ENCODE data around the gene ITGA1.

GRCh38 chr5:52801329-52801728, 13.6 kb downstream of the ITGA1 start:
- TF ChIP-seq POLR2AphosphoS5 (IDR thresholded peaks at IDR 0.05) (no peak), POLR2A (IDR thresholded peaks at IDR 0.05) (no peak)
